H9 (cell line): ENCODE results near the gene MRPL18. TPM values are rescaled to one million over a fixed set of nuclear protein-coding genes. Genes with fewer than 3 reads are reported as not detected.

ENCODE experiments used
- DNase-seq: peaks from one replicate; pipeline ENCODE4 v3.0.0-alpha.2; 2017
- H2AFZ ChIP-seq: one replicate; pipeline ENCODE4 v1.6.1; 2013; ENCODE audit warnings: mild to moderate bottlenecking, low read length, control low read depth, moderate library complexity
- H2AK5ac ChIP-seq: 2 replicates; pipeline ENCODE4 v1.6.1; 2013; ENCODE audit warnings: low read length, control low read depth, mixed read lengths; ENCODE audit not compliant: insufficient read length
- H2BK120ac ChIP-seq: one replicate; pipeline ENCODE4 v1.6.1; 2013; ENCODE audit warnings: low read depth, mild to moderate bottlenecking, low read length, control low read depth, inconsistent platforms; ENCODE audit not compliant: poor library complexity, severe bottlenecking
- H2BK12ac ChIP-seq: 2 replicates; pipeline ENCODE4 v1.6.1; 2013; ENCODE audit warnings: low read length, control low read depth, mixed read lengths, low read depth; ENCODE audit not compliant: insufficient read length
- H2BK15ac ChIP-seq: 2 replicates; pipeline ENCODE4 v1.6.1; 2013; ENCODE audit warnings: low read depth, low read length, control low read depth
- H2BK20ac ChIP-seq: one replicate; pipeline ENCODE4 v1.6.1; 2013; ENCODE audit warnings: low read depth, mild to moderate bottlenecking, low read length, control low read depth, inconsistent platforms; ENCODE audit not compliant: poor library complexity, severe bottlenecking
- H2BK5ac ChIP-seq: 2 replicates; pipeline ENCODE4 v1.6.1; 2013; ENCODE audit warnings: low read length, control low read depth, mixed read lengths; ENCODE audit not compliant: insufficient read length
- H3K14ac ChIP-seq: 2 replicates; pipeline ENCODE4 v1.6.1; 2013; ENCODE audit warnings: low read length, control low read depth; ENCODE audit not compliant: insufficient read depth
- H3K18ac ChIP-seq: 2 replicates; pipeline ENCODE4 v1.6.1; 2013; ENCODE audit warnings: low read depth, mild to moderate bottlenecking, mixed read lengths, low read length, control low read depth; ENCODE audit not compliant: insufficient read length
- H3K23ac ChIP-seq: 2 replicates; pipeline ENCODE4 v1.6.1; 2013; ENCODE audit warnings: low read length, control low read depth, mixed read lengths, low read depth; ENCODE audit not compliant: insufficient read length
- H3K23me2 ChIP-seq: 2 replicates; pipeline ENCODE4 v1.6.1; 2013; ENCODE audit warnings: low read depth, mild to moderate bottlenecking, mixed read lengths, low read length, control low read depth; ENCODE audit not compliant: insufficient read length, poor library complexity, severe bottlenecking
- H3K27ac ChIP-seq: 2 replicates; pipeline ENCODE4 v1.5.1; 2013; ENCODE audit warnings: low read length, control low read depth, mixed read lengths, low read depth; ENCODE audit not compliant: insufficient read length
- H3K27me3 ChIP-seq: 2 replicates; pipeline ENCODE4 v1.6.1; 2013; ENCODE audit warnings: low read length, control low read depth, inconsistent platforms; ENCODE audit not compliant: insufficient read depth
- H3K4ac ChIP-seq: 2 replicates; pipeline ENCODE4 v1.6.1; 2013; ENCODE audit warnings: low read depth, mild to moderate bottlenecking, control low read depth, inconsistent platforms, low read length, moderate library complexity
- H3K4me1 ChIP-seq: 2 replicates; pipeline ENCODE4 v1.6.1; 2013; ENCODE audit warnings: low read length, control low read depth, inconsistent platforms; ENCODE audit not compliant: insufficient read depth
- H3K4me2 ChIP-seq: 2 replicates; pipeline ENCODE4 v1.6.1; 2013; ENCODE audit warnings: low read length, control low read depth, mixed read lengths; ENCODE audit not compliant: insufficient read length, insufficient read depth
- H3K56ac ChIP-seq: 2 replicates; pipeline ENCODE4 v1.6.1; 2013; ENCODE audit warnings: low read depth, mild to moderate bottlenecking, mixed read lengths, low read length, control low read depth; ENCODE audit not compliant: insufficient read length
- H3K79me1 ChIP-seq: 2 replicates; pipeline ENCODE4 v1.6.1; 2013; ENCODE audit warnings: low read depth, mild to moderate bottlenecking, moderate library complexity, low read length, control low read depth, inconsistent platforms; ENCODE audit not compliant: insufficient read depth, poor library complexity, severe bottlenecking
- H3K79me2 ChIP-seq: 2 replicates; pipeline ENCODE4 v1.6.1; 2013; ENCODE audit warnings: low read length, control low read depth, inconsistent platforms; ENCODE audit not compliant: insufficient read depth
- H3K9ac ChIP-seq: 2 replicates; pipeline ENCODE4 v1.6.1; 2013; ENCODE audit warnings: low read length, control low read depth, mixed read lengths; ENCODE audit not compliant: insufficient read length; ENCODE audit errors: extremely low read depth
- H3K9me3 ChIP-seq: one replicate; pipeline ENCODE4 v1.6.1; 2013; ENCODE audit warnings: low read depth, low read length, inconsistent platforms; ENCODE audit not compliant: control insufficient read depth
- H3T11ph ChIP-seq: one replicate; pipeline ENCODE4 v1.6.1; 2013; ENCODE audit warnings: mild to moderate bottlenecking, low read length, control low read depth, inconsistent platforms
- H4K20me1 ChIP-seq: one replicate; pipeline ENCODE4 v1.6.1; 2013; ENCODE audit not compliant: control insufficient read depth, insufficient read length, insufficient read depth
- H4K5ac ChIP-seq: 2 replicates; pipeline ENCODE4 v1.6.1; 2013; ENCODE audit warnings: low read depth, mild to moderate bottlenecking, mixed read lengths, low read length, control low read depth; ENCODE audit not compliant: insufficient read length
- H4K8ac ChIP-seq: replicated peaks from 2 replicates; pipeline ENCODE4 v1.6.1; 2013; ENCODE audit warnings: low read length, control low read depth, mixed read lengths, low read depth; ENCODE audit not compliant: insufficient read length
- H4K91ac ChIP-seq: 2 replicates; pipeline ENCODE4 v1.6.1; 2013; ENCODE audit warnings: low read depth, mild to moderate bottlenecking, moderate library complexity, mixed read lengths, low read length, control low read depth; ENCODE audit not compliant: insufficient read length
- H3K27ac Mint-ChIP-seq, 3 experiments: 2 replicates in 2 of 3; 3 replicates in 1 of 3; pipeline ENCODE4 v1.8.0; 2020 to 2021; ENCODE audit warnings: mixed read lengths in 3 of 3, mild to moderate bottlenecking in 1 of 3, moderate library complexity in 1 of 3
- H3K27me3 Mint-ChIP-seq: 2 replicates; pipeline ENCODE4 v1.8.0; 2021; ENCODE audit warnings: low read depth, mild to moderate bottlenecking, moderate library complexity, mixed read lengths
- H3K36me3 Mint-ChIP-seq, 3 experiments: 2 replicates in 2 of 3; 3 replicates in 1 of 3; pipeline ENCODE4 v1.8.0; 2020 to 2021; ENCODE audit warnings: low read depth in 3 of 3, mixed read lengths in 3 of 3; ENCODE audit not compliant: insufficient read depth in 1 of 3
- H3K4me1 Mint-ChIP-seq, 2 experiments: 2 replicates each; pipeline ENCODE4 v1.8.0; 2020; ENCODE audit warnings: mixed read lengths in 2 of 2
- H3K4me3 Mint-ChIP-seq, 2 experiments: 2 replicates in 1 of 2; 3 replicates in 1 of 2; pipeline ENCODE4 v1.8.0; 2020 to 2021; ENCODE audit warnings: mild to moderate bottlenecking in 2 of 2, mixed read lengths in 2 of 2, moderate library complexity in 1 of 2
- H3K9me3 Mint-ChIP-seq, 2 experiments: 2 replicates in 1 of 2; 3 replicates in 1 of 2; pipeline ENCODE4 v1.8.0; 2020; ENCODE audit warnings: mild to moderate bottlenecking in 2 of 2, mixed read lengths in 2 of 2, moderate library complexity in 1 of 2
- CTCF ChIP-seq: fragments of 200-600 bp; sonication (generic); conservative IDR thresholded peaks from 3 replicates; pipeline ENCODE4 v1.8.0; 2021; ENCODE audit warnings: antibody characterized with exemption, mild to moderate bottlenecking
- WGBS: extraction: QIAGEN DNeasy Blood & Tissue Kit; methylation state at CpG from one replicate; pipeline ENCODE4 v1.1.7; 2013; ENCODE audit warnings: missing lambda C conversion rate, low lambda C conversion rate, mixed read lengths; ENCODE audit not compliant: insufficient read length; ENCODE audit errors: extremely low coverage; 5-methylcytosine and 5-hydroxymethylcytosine counted together
- total RNA-seq: library from RNA; stranded (reverse); gene quantifications from 2 replicates; pipeline ENCODE4 v1.2.1, GENCODE V29; 2021

Gene MRPL18
- total RNA-seq, 1 experiment from 2014 or later, result 88.8 TPM

DNA sequence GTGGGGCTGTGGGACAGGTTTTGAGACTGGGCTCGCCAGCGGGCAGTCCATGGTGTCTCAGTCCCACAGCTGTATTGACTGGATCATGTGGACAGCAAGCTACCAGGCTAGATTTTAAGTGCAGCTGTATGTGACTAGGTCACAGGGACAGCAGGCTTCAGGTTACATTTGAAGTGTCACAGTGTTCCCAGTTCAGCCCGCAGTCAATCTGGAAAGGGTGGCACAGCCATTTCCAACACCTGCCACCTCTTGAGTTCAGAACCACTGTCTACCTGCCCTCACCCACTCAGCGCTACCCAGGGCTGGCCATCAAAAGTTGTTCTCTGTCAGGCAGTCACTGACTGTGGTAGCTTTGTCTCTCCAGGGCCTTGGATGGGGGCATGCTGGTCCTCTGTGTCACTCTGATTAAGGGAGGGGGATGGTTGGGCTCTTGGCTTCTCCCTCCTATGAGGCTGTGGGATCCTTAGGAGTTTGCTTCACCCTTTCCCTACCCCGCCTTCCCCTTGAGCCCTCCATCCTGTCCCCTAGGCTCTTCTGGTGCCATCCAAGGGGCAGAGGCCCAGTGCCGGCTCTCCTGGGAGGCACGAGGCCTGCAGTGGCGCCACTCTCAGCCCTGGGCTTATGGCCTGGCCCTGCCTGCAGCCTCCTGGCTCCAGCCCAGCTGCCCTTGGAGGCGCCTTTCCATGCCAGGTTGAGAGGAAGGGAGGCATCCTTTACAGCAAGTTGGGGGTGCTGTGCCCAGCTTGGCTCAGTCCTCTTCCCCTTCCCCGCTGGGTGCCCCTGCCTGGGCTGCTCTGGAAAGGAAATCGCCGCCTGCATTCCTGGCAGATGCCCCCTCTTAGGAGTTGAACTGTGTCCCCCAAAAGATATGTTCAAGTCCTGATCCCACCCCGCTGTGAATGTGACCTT lies 54.7 kb downstream of the MRPL18 start:
- Histone ChIP-seq H3K23ac (no peak overlapping the region), H2BK20ac (no peak overlapping the region), H3K4me2 (no peak overlapping the region), H4K5ac (no peak overlapping the region), H4K8ac (no peak overlapping the region), H3K4ac (no peak overlapping the region), H4K20me1 (no peaks in the 10 kb centered on the region), H3K9ac (no peak overlapping the region), H3K18ac (no peak overlapping the region), H3K56ac (no peak overlapping the region), H3K27ac (no peak overlapping the region), H3K9me3 (no peaks in the 10 kb centered on the region), H3K4me1 (no peaks in the 10 kb centered on the region), H3K27me3 (no peaks in the 10 kb centered on the region), H2AFZ (no peak overlapping the region), H2BK120ac (no peak overlapping the region), H2AK5ac (no peak overlapping the region), H2BK5ac (no peak overlapping the region), H2BK15ac (no peak overlapping the region), H3T11ph (no peak overlapping the region), H4K91ac (no peak overlapping the region), H3K79me1 (no peaks in the 10 kb centered on the region), H3K79me2 (no peaks in the 10 kb centered on the region), H3K23me2 (no peaks in the 10 kb centered on the region), H3K14ac (no peak overlapping the region), H2BK12ac (no peak overlapping the region)
- peaks cover 8 to 19% (median 15%) of the 10 kb centered on the region in 3 experiments for H3K36me3 Mint-ChIP-seq
- H3K4me1 Mint-ChIP-seq, result peaks cover 7% of the 10 kb centered on the region in 2 experiments
- H3K27me3 Mint-ChIP-seq, result no peaks in the 10 kb centered on the region; the same call in 1 of the 2 replicates
- H3K27ac Mint-ChIP-seq, result no peak overlapping the region
- DNase-seq, result no peak
- H3K9me3 Mint-ChIP-seq, result peaks cover 21 to 24% of the 10 kb centered on the region in 2 experiments
- no peak for TF ChIP-seq CTCF
- H3K4me3 Mint-ChIP-seq, result no peak overlapping the region
- WGBS, result no CpG with 5 or more reads among the region's 13 CpGs

Other genes starting within 250 kb of the MRPL18 start
- gene SOD2, start 97.2 kb upstream of the MRPL18 start, total RNA-seq, result 78.5 and 80.5 TPM in 2 replicates
- gene WTAP, start 63.0 kb upstream of the MRPL18 start, total RNA-seq, result 138 and 142 TPM in 2 replicates
- gene ACAT2, start 28.4 kb upstream of the MRPL18 start, total RNA-seq, result 155 and 156 TPM in 2 replicates
- gene TCP1, start 865 bp upstream of the MRPL18 start, total RNA-seq, result 401 and 412 TPM in 2 replicates
- gene PNLDC1, start 9.8 kb downstream of the MRPL18 start, total RNA-seq, result not detected in 2 replicates
- 0.02 TPM in 2 replicates for gene MAS1, start 100.5 kb downstream of the MRPL18 start, total RNA-seq
- gene IGF2R, start 178.6 kb downstream of the MRPL18 start, total RNA-seq, result 62.9 and 66.7 TPM in 2 replicates